K562 (cell line): ENCODE data around the gene USHBP1.
A peak's percentile ranks its signal among the peaks of the same experiment; 100 is the strongest.

Experiments
- CREB1 ChIP-seq, 2 experiments: sonication (generic) in 1 of 2; formaldehyde crosslinking in 1 of 2; IDR thresholded peaks; 2 replicates each; pipeline versions ENCODE4 v1.6.1 to v1.8.0; 2012 to 2022; ENCODE audit warnings: inconsistent platforms in 1 of 2, mild to moderate bottlenecking in 1 of 2, missing genetic modification reagents in 1 of 2, moderate library complexity in 1 of 2
- CTCF ChIP-seq, 3 experiments: IDR thresholded peaks in 2 of 3; conservative IDR thresholded peaks in 1 of 3; 2 replicates each; pipeline ENCODE4 v1.5.1; 2011 to 2012; ENCODE audit warnings: low read length in 3 of 3, mild to moderate bottlenecking in 3 of 3, control low read depth in 2 of 3, improper control_type of control experiment in 1 of 3, inconsistent platforms in 1 of 3, low read depth in 1 of 3, mixed read lengths in 1 of 3, moderate library complexity in 1 of 3; ENCODE audit not compliant: insufficient read depth in 2 of 3
- EZH2 ChIP-seq: IDR thresholded peaks from 2 replicates; pipeline ENCODE4 v1.6.1; 2012; ENCODE audit warnings: low read depth, mild to moderate bottlenecking, inconsistent platforms, low read length, borderline replicate concordance
- GTF2E2 ChIP-seq: fragments of 200-800 bp; sonication (Bioruptor generic); IDR thresholded peaks from 2 replicates; pipeline ENCODE4 v1.6.1; 2016; ENCODE audit warnings: missing genetic modification characterization, missing compliant biosample characterization
- HNRNPL ChIP-seq: fragments of 200-400 bp; formaldehyde crosslinking; IDR thresholded peaks from 2 replicates; pipeline ENCODE4 v1.6.1; 2017; ENCODE audit warnings: low read depth, mild to moderate bottlenecking, low read length
- MYC ChIP-seq, 2 experiments: fragments of 250-450 bp in 1 of 2; sonication (Bioruptor Pico) in 1 of 2; IDR thresholded peaks; 2 replicates each; pipeline versions ENCODE4 v1.5.1 to v1.6.1; 2012 to 2021; ENCODE audit warnings: low read depth in 2 of 2, borderline replicate concordance in 1 of 2, improper control_type of control experiment in 1 of 2, low read length in 1 of 2, mild to moderate bottlenecking in 1 of 2, moderate library complexity in 1 of 2
- POLR2A ChIP-seq: fragments of 450-650 bp; conservative IDR thresholded peaks from 2 replicates; pipeline ENCODE4 v1.6.1; 2016
- RAD21 ChIP-seq, 2 experiments: fragments of 250-450 bp in 1 of 2; fragments of 450-650 bp in 1 of 2; sonication (Bioruptor Pico) in 1 of 2; formaldehyde crosslinking in 1 of 2; IDR thresholded peaks in 1 of 2; conservative IDR thresholded peaks in 1 of 2; 2 replicates each; pipeline versions ENCODE4 v1.4.0 to v1.8.0; 2020 to 2022; ENCODE audit warnings: mild to moderate bottlenecking in 2 of 2, moderate library complexity in 1 of 2
- RBFOX2 ChIP-seq: fragments of 200-400 bp; formaldehyde crosslinking; IDR thresholded peaks from 2 replicates; pipeline ENCODE4 v1.6.1; 2017; ENCODE audit warnings: low read depth, mild to moderate bottlenecking, low read length, moderate library complexity
- RNF219 ChIP-seq: fragments of 250-450 bp; sonication (Bioruptor Pico); IDR thresholded peaks from 2 replicates; pipeline ENCODE4 v1.5.0; 2022; ENCODE audit warnings: mild to moderate bottlenecking
- TARDBP ChIP-seq: fragments of 450-650 bp; IDR thresholded peaks from 2 replicates; pipeline ENCODE4 v1.6.1; 2016
- USF1 ChIP-seq: sonication (generic); formaldehyde crosslinking; IDR thresholded peaks from 2 replicates; pipeline ENCODE4 v1.9.0; 2022; ENCODE audit warnings: mild to moderate bottlenecking, missing genetic modification reagents
- ZBTB26 ChIP-seq: fragments of 450-650 bp; formaldehyde crosslinking; IDR thresholded peaks from 2 replicates; pipeline ENCODE4 v1.4.0; 2022; ENCODE audit warnings: missing genetic modification characterization
- ZBTB34 ChIP-seq: fragments of 250-450 bp; sonication (Bioruptor Pico); IDR thresholded peaks from 2 replicates; pipeline ENCODE4 v1.8.0; 2021; ENCODE audit warnings: mild to moderate bottlenecking, moderate library complexity

GRCh38 chr19:17268754-17269153 lies 4.2 kb upstream of the USHBP1 start:
- TF ChIP-seq CTCF (IDR thresholded peaks at IDR 0.05 in 2 of 3, conservative IDR thresholded peaks at IDR 0.05 in 1 of 3; ENCODE audit: insufficient read depth in 2 of 3, low read depth in 1 of 3, low read length in 3 of 3): no peak
- TF ChIP-seq MYC (IDR thresholded peaks at IDR 0.05; ENCODE audit: low read depth, low read length): no peak
- TF ChIP-seq MYC (CRISPR knock-in tag; IDR thresholded peaks at IDR 0.05; ENCODE audit: borderline replicate concordance, low read depth): no peak
- no peak for TF ChIP-seq RAD21 (CRISPR knock-in tag; conservative IDR thresholded peaks at IDR 0.05 in 1 of 2, IDR thresholded peaks at IDR 0.05 in 1 of 2)
- no peak for TF ChIP-seq RNF219 (CRISPR knock-in tag)
- no peak for TF ChIP-seq ZBTB34
- no peak for TF ChIP-seq GTF2E2 (tag)
- no peak for TF ChIP-seq HNRNPL
- TF ChIP-seq EZH2: no peak
- no peak for TF ChIP-seq USF1
- TF ChIP-seq ZBTB26 (CRISPR knock-in tag): no peak
- no peak for TF ChIP-seq POLR2A
- no peak for TF ChIP-seq CREB1 (IDR thresholded peaks at IDR 0.05)
- TF ChIP-seq CREB1 (CRISPR knock-in tag; IDR thresholded peaks at IDR 0.05): no peak
- TF ChIP-seq TARDBP: no peak
- TF ChIP-seq RBFOX2: peak; percentile 40; the same call in 1 of the 2 replicates
